ENCODE results near the gene CASP9.

CASP9 gene

DNA sequence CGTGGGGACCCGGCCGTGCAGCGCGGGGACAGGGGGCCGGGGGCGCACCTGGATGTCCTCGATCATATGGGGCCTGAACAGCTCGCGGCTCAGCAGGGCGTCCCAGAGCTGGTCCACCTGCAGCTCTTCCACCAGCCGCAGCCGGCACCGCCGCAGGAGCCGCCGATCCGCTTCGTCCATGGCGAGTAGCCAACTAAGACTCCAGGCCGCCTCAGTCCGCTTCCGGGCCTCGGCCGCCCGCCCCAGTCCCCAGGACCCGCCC is at the start of gene CASP9:
Gene CASP9, minus strand, starts transcription at position 195 of the 262 bp plus-strand sequence. Its CDS starts 15 bp downstream, at position 180.
- no peak for TF ChIP-seq CTCF (IDR thresholded peaks at IDR 0.05; ENCODE audit: low read depth, low read length)
- DNase-seq (ENCODE audit: low read depth, low spot score): no peak
- H3K4me3 ChIP-seq (ENCODE audit: low read depth, low read length): peak within 1 kb of the TSS; percentile 63
- in situ Hi-C loops (cut with HindIII; ENCODE audit: low sequenced_read_pairs): no loop called here

DNA sequence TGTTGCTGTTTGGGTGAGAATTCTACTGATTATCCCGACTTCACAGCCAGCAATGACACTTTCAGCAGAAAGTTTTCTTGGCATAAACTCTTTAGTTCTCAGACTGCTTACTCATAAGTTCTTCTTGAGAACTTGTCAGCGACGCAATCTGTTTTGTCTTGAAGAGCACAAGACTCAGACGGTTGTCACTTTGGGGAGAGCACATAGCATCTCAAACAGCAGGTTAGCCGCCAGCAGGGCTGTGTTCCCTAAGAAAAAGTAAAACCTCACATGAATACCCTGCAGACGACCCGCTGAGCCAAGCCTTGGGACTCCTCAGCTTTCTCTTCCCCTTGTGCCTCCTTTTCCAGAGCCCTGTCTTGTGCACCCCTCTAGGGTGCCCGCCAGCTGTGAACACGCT is 49.5 kb upstream of the CASP9 start:
- DNase-seq (ENCODE audit: low read depth, low spot score): peak; percentile 23
- TF ChIP-seq CTCF (IDR thresholded peaks at IDR 0.05; ENCODE audit: low read depth, low read length): no peak
- in situ Hi-C loops (cut with HindIII; ENCODE audit: low sequenced_read_pairs): no loop called here
- no peak overlapping the region for H3K4me3 ChIP-seq (ENCODE audit: low read depth, low read length)

DNA sequence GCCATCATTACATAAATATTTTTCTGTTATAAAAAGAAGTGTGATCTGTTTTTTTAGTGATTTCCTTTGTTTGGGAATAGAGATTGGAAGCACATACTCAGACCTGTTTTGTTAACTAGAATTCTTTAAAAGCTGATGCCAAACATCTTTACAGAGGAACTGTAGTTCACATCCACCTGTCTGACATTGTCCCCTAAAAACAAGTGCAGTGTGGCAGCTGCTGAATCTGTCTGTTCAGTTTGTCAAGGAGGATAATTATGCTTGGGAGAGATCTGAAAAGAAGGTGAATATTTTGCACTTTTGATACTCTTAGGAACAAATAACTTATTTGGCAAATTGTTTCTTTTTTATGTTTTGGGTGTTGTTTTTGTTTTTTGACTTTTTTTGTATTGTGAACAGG is 47.3 kb upstream of the CASP9 start:
- in situ Hi-C loops (cut with HindIII; ENCODE audit: low sequenced_read_pairs): no loop called here
- no peak for TF ChIP-seq CTCF (IDR thresholded peaks at IDR 0.05; ENCODE audit: low read depth, low read length)

GRCh38 chr1:15570861-15571260 is 46.8 kb upstream of the CASP9 start:
- TF ChIP-seq CTCF (IDR thresholded peaks at IDR 0.05; ENCODE audit: low read depth, low read length): no peak
- DNase-seq (ENCODE audit: low read depth, low spot score): no peak
- H3K4me3 ChIP-seq (ENCODE audit: low read depth, low read length): no peak overlapping the region
- in situ Hi-C loops (cut with HindIII; ENCODE audit: low sequenced_read_pairs): no loop called here

More for the DNA sequence above, 47.3 kb upstream of the CASP9 start:
- H3K4me3 ChIP-seq (ENCODE audit: low read depth, low read length): no peak overlapping the region
- DNase-seq (ENCODE audit: low read depth, low spot score): no peak

GRCh38 chr1:15568387-15569073 is 44.5 kb upstream of the CASP9 start:
- H3K4me3 ChIP-seq (ENCODE audit: low read depth, low read length): no peak overlapping the region

DNA sequence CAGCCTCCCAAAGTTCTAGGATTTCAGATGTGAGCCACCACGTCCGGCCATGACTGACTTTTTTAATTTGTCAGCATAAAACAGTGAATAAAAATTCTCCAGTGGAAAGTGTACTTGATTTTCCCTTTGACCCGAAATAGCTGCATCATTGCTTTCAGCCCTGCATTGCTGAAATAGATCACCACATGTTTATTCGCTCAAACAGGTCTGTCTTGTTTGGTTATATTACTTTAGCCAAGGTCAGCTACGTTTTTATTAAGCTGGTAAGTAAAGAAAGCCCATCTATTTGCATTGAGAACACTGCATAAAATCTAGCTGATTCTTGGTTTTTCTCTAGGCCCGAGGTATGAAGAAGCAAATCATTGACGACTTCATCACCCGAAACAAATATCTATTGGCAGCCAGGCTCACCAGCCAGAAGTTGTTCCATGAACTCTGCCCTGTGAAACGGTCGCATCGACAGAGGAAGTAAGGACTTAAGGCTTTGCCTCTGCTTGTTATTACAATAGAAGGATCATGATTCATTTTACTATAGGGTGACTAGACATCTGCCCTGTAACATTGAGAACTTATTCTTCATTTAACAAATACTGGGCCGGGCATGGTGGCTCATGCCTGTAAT is 35.3 kb upstream of the CASP9 start:
- in situ Hi-C loops (cut with HindIII; ENCODE audit: low sequenced_read_pairs): no loop called here

More at GRCh38 chr1:15568387-15569073, 44.5 kb upstream of the CASP9 start:
- DNase-seq (ENCODE audit: low read depth, low spot score): no peak
- no peak for TF ChIP-seq CTCF (IDR thresholded peaks at IDR 0.05; ENCODE audit: low read depth, low read length)
- in situ Hi-C loops (cut with HindIII; ENCODE audit: low sequenced_read_pairs): no loop called here

More for the DNA sequence above, 35.3 kb upstream of the CASP9 start:
- no peak for TF ChIP-seq CTCF (IDR thresholded peaks at IDR 0.05; ENCODE audit: low read depth, low read length)
- DNase-seq (ENCODE audit: low read depth, low spot score): no peak
- no peak overlapping the region for H3K4me3 ChIP-seq (ENCODE audit: low read depth, low read length)
